Glomerular visceral epithelial cell (primary cell): ENCODE measurements around the gene CNOT9.
"Not testable (repeated sequence)": the region's sequence is repeated elsewhere in the genome, so short reads cannot be mapped to it uniquely, and the experiment has no call there.

ENCODE experiments used
- DNase-seq: peaks from one replicate; pipeline ENCODE4 v3.0.0-alpha.2; 2016; ENCODE audit errors: extremely low spot score

CNOT9 gene

GRCh38 chr2:218568190-218569037 lies at the start of gene CNOT9, which contains the start of gene USP37:
TSS of gene CNOT9 (plus strand) at chr2:218568839. CDS start at chr2:218568955, 116 bp downstream.
TSS of gene USP37 (minus strand) at chr2:218568351. CDS start at chr2:218558653, 9,698 bp downstream.
- DNase-seq: peak; percentile 99

- no peak for DNase-seq
These were observed 49.8 kb upstream of the CNOT9 start for GRCh38 chr2:218518876-218519275.

- no peak for DNase-seq
These were observed 45.0 kb upstream of the CNOT9 start for GRCh38 chr2:218523651-218524050.

- not testable (repeated sequence) for DNase-seq
These were observed 40.2 kb upstream of the CNOT9 start for GRCh38 chr2:218528409-218528808.

- DNase-seq: no peak
These were observed 38.6 kb upstream of the CNOT9 start for GRCh38 chr2:218529990-218530389.

- DNase-seq: no peak
These were observed 31.7 kb upstream of the CNOT9 start for GRCh38 chr2:218536804-218537494.

- no peak for DNase-seq
These were observed 28.6 kb upstream of the CNOT9 start for GRCh38 chr2:218540015-218540414.

GRCh38 chr2:218546012-218546411 lies 22.6 kb upstream of the CNOT9 start:
- no peak for DNase-seq

- DNase-seq: no peak
These were observed 21.1 kb upstream of the CNOT9 start for GRCh38 chr2:218547511-218547910.

- no peak for DNase-seq
These were observed 20.7 kb upstream of the CNOT9 start for GRCh38 chr2:218547978-218548377.

- DNase-seq: not testable (repeated sequence)
These were observed 14.4 kb upstream of the CNOT9 start for GRCh38 chr2:218554225-218554624.

- DNase-seq: no peak
These were observed 13.1 kb upstream of the CNOT9 start for GRCh38 chr2:218555527-218555926.

GRCh38 chr2:218557941-218558340 lies 10.7 kb upstream of the CNOT9 start:
- no peak for DNase-seq

GRCh38 chr2:218558986-218559385 lies 9.7 kb upstream of the CNOT9 start:
- DNase-seq: no peak

GRCh38 chr2:218564056-218564455 lies 4.6 kb upstream of the CNOT9 start:
- no peak for DNase-seq

GRCh38 chr2:218566296-218566695 lies 2.3 kb upstream of the CNOT9 start:
- DNase-seq: no peak

- DNase-seq: no peak
These were observed 846 bp upstream of the CNOT9 start for GRCh38 chr2:218567797-218568189.

- DNase-seq: peak; percentile 74
These were observed 396 bp downstream of the CNOT9 start for GRCh38 chr2:218569038-218569431.

- DNase-seq: peak; percentile 35
These were observed 1.2 kb downstream of the CNOT9 start for GRCh38 chr2:218569661-218570500.

GRCh38 chr2:218570850-218571249 lies 2.2 kb downstream of the CNOT9 start:
- no peak for DNase-seq

GRCh38 chr2:218576854-218577253 lies 8.2 kb downstream of the CNOT9 start:
- DNase-seq: no peak
